NCI-H82 treated with DMSO at 0.1 percent for 48 hours (cell line): Measurements from ENCODE around the gene RIMBP2.
"Not testable (repeated sequence)": the region's sequence is repeated elsewhere in the genome, so short reads cannot be mapped to it uniquely, and the experiment has no call there.

ENCODE experiments used
- DNase-seq: peaks from one replicate; lab custom pipeline; 2025; ENCODE audit not compliant: unreplicated experiment; lab: John Stamatoyannopoulos, UW

Gene RIMBP2

GRCh38 chr12:130658145-130658911 is 57.8 kb downstream of the RIMBP2 start:
- DNase-seq: no peak

DNA sequence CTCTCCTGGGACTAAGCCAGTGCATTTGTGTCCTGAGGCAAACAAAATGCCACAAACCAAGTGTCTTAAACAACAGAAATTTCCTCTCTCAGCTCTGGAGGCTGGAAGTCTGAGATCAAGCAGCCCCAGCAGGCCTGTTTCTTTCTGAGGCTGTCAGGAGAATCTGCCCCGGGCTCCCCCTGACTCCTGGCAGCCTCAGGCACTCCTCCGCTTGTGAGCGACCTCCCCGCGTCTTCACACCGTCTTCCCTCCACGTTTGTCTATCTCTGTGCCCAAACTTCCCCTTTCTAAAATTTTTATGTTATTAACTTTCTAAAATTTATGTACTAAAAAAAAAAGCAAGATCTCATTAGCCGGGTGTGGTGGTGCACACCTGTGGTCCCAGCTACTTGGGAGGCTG is 59.7 kb downstream of the RIMBP2 start:
- no peak for DNase-seq

- no peak for DNase-seq
Observed at GRCh38 chr12:130655881-130656280, 60.2 kb downstream of the RIMBP2 start.

DNA sequence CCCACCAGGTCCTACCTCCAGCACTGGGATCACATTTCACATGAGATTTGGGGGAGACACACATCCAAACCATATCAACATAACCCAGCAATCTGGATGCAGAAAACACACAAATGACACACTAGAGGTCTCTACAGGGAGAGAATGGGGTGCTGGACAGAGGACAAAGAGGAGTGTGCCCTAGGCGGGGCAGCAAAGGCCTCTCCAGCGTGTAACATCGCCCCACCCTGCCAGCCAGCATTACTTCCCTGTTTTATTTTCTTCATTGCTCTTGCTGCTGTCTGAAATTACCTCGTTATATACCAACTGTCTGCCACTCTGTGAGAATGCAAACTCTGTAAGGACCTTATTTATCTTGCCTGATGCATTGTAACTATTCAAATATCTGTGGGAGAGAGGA is 61.1 kb downstream of the RIMBP2 start:
- no peak for DNase-seq

GRCh38 chr12:130651188-130651959 is 64.7 kb downstream of the RIMBP2 start:
- DNase-seq: no peak

GRCh38 chr12:130650131-130650530 is 66.0 kb downstream of the RIMBP2 start:
- DNase-seq: no peak

GRCh38 chr12:130649101-130650045 is 66.7 kb downstream of the RIMBP2 start:
- no peak for DNase-seq

- no peak for DNase-seq
Observed at GRCh38 chr12:130647814-130648213, 68.3 kb downstream of the RIMBP2 start.

DNA sequence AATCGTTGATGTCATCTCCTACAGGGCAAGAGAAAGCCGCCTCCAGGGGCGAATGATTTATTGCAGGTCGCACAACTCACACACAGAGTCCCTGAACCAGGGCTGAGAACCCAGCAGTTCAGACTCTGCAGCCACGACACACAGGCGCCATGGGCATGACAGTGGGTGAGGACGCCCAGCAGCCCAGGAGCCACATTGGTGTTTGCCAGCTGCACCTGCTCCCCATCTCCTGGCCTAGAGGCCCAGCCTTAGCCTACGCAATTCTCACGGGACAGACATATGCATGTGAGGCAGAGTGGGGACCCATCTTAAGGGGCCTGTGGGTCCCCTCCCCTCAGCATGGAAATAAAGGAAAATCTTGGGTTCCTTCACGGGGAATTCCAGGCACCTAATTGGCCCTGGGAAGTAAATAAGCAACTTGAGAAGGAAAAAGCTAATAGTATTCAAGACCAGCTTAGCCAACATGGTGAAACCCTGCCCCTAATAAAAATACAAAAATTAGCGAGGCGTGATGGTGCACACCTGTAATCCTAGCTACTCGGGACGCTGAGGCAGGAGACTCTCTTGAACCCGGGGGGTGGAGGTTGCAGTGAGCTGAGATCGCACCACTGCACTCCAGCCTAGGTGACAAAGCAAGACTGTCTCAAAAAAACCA is 69.3 kb downstream of the RIMBP2 start:
- DNase-seq: no peak

- DNase-seq: not testable (repeated sequence)
Observed at GRCh38 chr12:130646191-130646590, 69.9 kb downstream of the RIMBP2 start.

GRCh38 chr12:130645751-130646150 is 70.3 kb downstream of the RIMBP2 start:
- DNase-seq: no peak

GRCh38 chr12:130644566-130644965 is 71.5 kb downstream of the RIMBP2 start:
- DNase-seq: peak; percentile 68

DNA sequence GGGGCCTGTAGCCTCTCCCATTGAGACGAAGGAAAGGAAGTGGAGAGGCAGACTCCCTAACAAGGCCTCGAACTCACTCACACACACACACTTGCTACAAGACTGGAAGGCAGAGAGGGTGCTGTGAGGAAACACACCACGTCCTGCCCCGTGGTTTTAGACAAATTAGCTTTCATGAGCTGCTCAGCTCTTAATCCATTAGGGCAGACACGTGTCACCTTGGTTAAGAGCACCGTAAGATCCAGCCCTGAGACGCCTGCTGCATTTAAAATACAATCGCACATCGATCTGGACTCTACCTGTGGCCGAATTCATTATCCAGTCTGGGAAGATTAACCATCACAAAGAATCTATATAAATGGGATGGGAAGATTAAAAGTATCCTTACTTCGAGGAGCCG is 72.0 kb downstream of the RIMBP2 start:
- DNase-seq: peak; percentile 68

- DNase-seq: no peak
Observed at GRCh38 chr12:130642856-130643255, 73.2 kb downstream of the RIMBP2 start.

DNA sequence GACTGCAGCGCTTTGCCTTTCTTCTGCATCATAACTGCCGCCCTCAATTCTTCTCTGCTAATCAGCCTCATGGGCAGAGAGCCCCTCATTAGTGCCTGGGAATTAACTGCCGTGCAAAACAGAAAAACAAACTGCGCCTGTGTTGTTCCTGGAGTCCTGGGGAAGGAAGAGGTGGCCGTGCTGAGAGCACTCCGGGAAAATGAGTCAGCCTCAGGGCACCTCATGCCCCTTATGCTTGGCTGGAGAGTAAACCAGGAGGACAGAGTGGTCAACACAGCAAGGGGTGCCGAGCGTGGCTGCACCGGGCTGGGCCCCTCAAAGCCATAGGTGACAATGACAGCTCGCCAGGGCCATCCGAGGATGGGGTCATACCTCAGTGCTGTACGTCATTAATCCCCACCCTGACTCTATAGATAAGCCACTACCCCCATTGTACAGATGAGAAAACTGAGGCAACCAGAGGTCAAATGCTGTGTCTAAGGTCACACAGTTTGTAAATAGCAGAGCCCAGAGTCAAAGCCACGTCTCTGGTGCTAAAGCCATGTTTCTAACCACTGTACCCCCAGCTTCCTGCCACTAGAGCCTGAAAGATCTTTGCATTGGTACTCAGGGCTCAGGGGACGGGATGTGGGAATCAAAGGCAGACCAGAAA is 74.4 kb downstream of the RIMBP2 start:
- no peak for DNase-seq

- no peak for DNase-seq
Observed at GRCh38 chr12:130640901-130641300, 75.2 kb downstream of the RIMBP2 start.

DNA sequence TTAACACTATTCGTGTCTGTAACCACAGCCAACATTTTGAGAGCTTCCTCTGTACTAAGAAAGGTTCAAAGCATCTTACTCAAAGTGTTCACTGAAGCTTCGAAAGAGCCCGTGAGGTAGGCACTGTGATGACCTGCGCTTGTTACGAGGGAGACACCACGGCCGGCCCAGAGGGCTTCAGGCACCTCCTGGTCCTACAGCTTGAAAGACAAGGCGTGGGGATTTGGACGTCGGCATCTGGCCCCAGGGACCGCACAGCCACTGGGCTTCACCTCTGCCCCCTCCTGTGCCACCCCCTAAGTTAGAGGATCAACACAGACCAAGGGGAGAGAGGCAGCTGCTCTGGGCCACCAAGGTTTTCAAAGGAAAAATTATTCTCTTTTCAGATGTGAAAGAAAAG is 75.6 kb downstream of the RIMBP2 start:
- no peak for DNase-seq

GRCh38 chr12:130639476-130640424 is 76.3 kb downstream of the RIMBP2 start:
- DNase-seq: no peak

DNA sequence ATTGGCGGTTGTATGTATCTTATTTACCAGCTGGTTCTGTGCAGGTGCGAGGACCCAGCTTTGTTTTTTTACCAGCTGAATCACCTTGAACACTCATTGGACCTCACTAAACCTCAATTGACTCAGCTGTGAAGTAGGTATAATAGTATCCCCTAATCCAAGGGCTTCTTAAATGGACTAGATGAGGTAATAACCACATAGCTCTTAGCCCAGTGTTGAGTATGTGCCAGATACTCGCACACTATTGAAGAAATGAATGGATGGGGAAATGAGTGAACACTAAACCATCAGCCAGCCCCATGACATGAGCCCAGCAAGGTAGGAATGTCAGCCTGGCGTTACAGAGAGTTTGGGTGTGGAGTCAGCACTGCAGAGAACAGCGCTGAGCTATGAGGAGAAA is 79.7 kb downstream of the RIMBP2 start:
- DNase-seq: no peak
